PC-9 (cell line): ENCODE data around the gene CTU1. TPM values are rescaled to one million over a fixed set of nuclear protein-coding genes. Genes with fewer than 3 reads are reported as not detected.

Experiments used
- BruUV-seq: library from RNA; stranded (reverse); fragments of 400-500 nt; replicated peaks from 2 replicates; lab custom pipeline; 2021; lab: Mats Ljungman, UMichigan
- CTCF ChIA-PET: fragments of 300-600 bp; sonication (Branson Sonifier 250); formaldehyde crosslinking; loops from one replicate; lab custom pipeline; 2022; ENCODE audit warnings: antibody characterized with exemption; lab: Charles Lee
- POLR2A ChIA-PET: fragments of 300-600 bp; sonication (Branson Sonifier 250); formaldehyde crosslinking; loops from one replicate; lab custom pipeline; 2022; ENCODE audit warnings: antibody characterized with exemption; ENCODE audit not compliant: unreplicated experiment; lab: Charles Lee
- DNase-seq, 2 experiments: peaks; one replicate each; pipeline versions ENCODE4 v3.0.0 to v3.0.0-alpha.2; 2015 to 2022; ENCODE audit warnings: mixed read lengths in 1 of 2
- H2AFZ ChIP-seq: fragments of 200-600 bp; sonication (generic); 2 replicates; pipeline ENCODE4 v1.8.1; 2017; ENCODE audit warnings: antibody characterized with exemption
- H3F3A ChIP-seq: fragments of 200-600 bp; sonication (generic); 2 replicates; pipeline ENCODE4 v1.8.1; 2017; ENCODE audit warnings: antibody characterized with exemption, mild to moderate bottlenecking, low read depth; ENCODE audit not compliant: insufficient read depth
- H3K27ac ChIP-seq: fragments of 200-600 bp; sonication (generic); 2 replicates; pipeline ENCODE4 v1.6.1; 2016; ENCODE audit warnings: mixed run types
- H3K27me3 ChIP-seq: fragments of 200-600 bp; sonication (generic); 2 replicates; pipeline ENCODE4 v1.6.1; 2016; ENCODE audit warnings: low read depth, mixed run types; ENCODE audit not compliant: insufficient read depth
- H3K36me3 ChIP-seq: fragments of 200-600 bp; sonication (generic); 2 replicates; pipeline ENCODE4 v1.6.1; 2016; ENCODE audit warnings: low read depth, mixed run types
- H3K4me1 ChIP-seq: fragments of 200-600 bp; sonication (generic); replicated peaks from 2 replicates; pipeline ENCODE4 v1.6.1; 2016; ENCODE audit warnings: mixed run types; ENCODE audit not compliant: insufficient read depth
- H3K4me2 ChIP-seq: fragments of 200-600 bp; sonication (generic); 2 replicates; pipeline ENCODE4 v1.6.1; 2017; ENCODE audit warnings: mixed run types
- H3K4me3 ChIP-seq: fragments of 200-600 bp; sonication (generic); 2 replicates; pipeline ENCODE4 v1.6.1; 2016; ENCODE audit warnings: mixed run types
- H3K79me2 ChIP-seq: fragments of 200-600 bp; sonication (generic); 2 replicates; pipeline ENCODE4 v1.6.1; 2017; ENCODE audit warnings: low read depth, mixed run types
- H3K9me2 ChIP-seq: fragments of 200-600 bp; sonication (generic); 2 replicates; pipeline ENCODE4 v1.8.1; 2017; ENCODE audit warnings: mild to moderate bottlenecking; ENCODE audit not compliant: insufficient read depth
- H3K9me3 ChIP-seq: fragments of 200-600 bp; sonication (generic); 2 replicates; pipeline ENCODE4 v1.8.1; 2016; ENCODE audit warnings: low read depth; ENCODE audit not compliant: insufficient read depth
- H4K20me1 ChIP-seq: fragments of 200-600 bp; sonication (generic); 2 replicates; pipeline ENCODE4 v1.8.1; 2017; ENCODE audit not compliant: insufficient read depth
- CTCF ChIP-seq: fragments of 200-600 bp; sonication (generic); conservative IDR thresholded peaks from 2 replicates; pipeline ENCODE4 v1.6.1; 2017; ENCODE audit warnings: mixed run types, antibody characterized with exemption, mild to moderate bottlenecking, moderate library complexity
- EZH2 ChIP-seq: fragments of 200-600 bp; sonication (generic); IDR thresholded peaks from 2 replicates; pipeline ENCODE4 v1.8.0; 2017; ENCODE audit warnings: antibody characterized with exemption, low read depth
- intact Hi-C: fragments of 100-400 bp; cut with micrococcal nuclease; formaldehyde crosslinking; loops from one replicate; pipeline ENCODE4 v1.10.0; 2022; ENCODE audit not compliant: unreplicated experiment
- total RNA-seq: library from RNA; stranded (reverse); gene quantifications from 2 replicates; pipeline ENCODE4 v1.2.3, GENCODE V29; 2021

CTU1 gene
- total RNA-seq, 1 experiment from 2014 or later, result 7.2 TPM

- Histone ChIP-seq H4K20me1 (no peaks in the 10 kb centered on the region), H2AFZ (no peak overlapping the region), H3K27ac (no peak overlapping the region), H3K4me3 (no peak overlapping the region), H3K79me2 (no peaks in the 10 kb centered on the region), H3K9me2 (no peaks in the 10 kb centered on the region), H3K9me3 (peaks cover 17% of the 10 kb centered on the region), H3K27me3 (peaks cover 98% of the 10 kb centered on the region), H3K4me2 (no peak overlapping the region), H3K36me3 (no peaks in the 10 kb centered on the region), H3K4me1 (no peaks in the 10 kb centered on the region), H3F3A (no peaks in the 10 kb centered on the region)
- POLR2A ChIA-PET, result no interaction called here
- CTCF ChIA-PET, result no interaction called here
- intact Hi-C loops, result no loop called here
- no peak for TF ChIP-seq EZH2
- DNase-seq, result no peak
- no TSS peak for BruUV-seq
Measured at GRCh38 chr19:51070334-51071094, 37.7 kb downstream of the CTU1 start.

GRCh38 chr19:51066393-51067186 is 41.6 kb downstream of the CTU1 start:
- H3K9me3 ChIP-seq, result no peaks in the 10 kb centered on the region
- H4K20me1 ChIP-seq, result no peaks in the 10 kb centered on the region
- H3K27me3 ChIP-seq, result peaks cover 99% of the 10 kb centered on the region
- no peak for DNase-seq
- intact Hi-C loops, result no loop called here
- no peak overlapping the region for H3K27ac ChIP-seq
- no peaks in the 10 kb centered on the region for H3K9me2 ChIP-seq
- BruUV-seq, result no TSS peak
- POLR2A ChIA-PET, result no interaction called here
- H2AFZ ChIP-seq, result no peak overlapping the region
- H3K4me2 ChIP-seq, result no peak overlapping the region
- H3K36me3 ChIP-seq, result no peaks in the 10 kb centered on the region
- CTCF ChIA-PET, result interaction anchor here (0.5 kb wide), 1 partner anchor 366 kb away, joined by 3 read pairs; no protein-coding TSS in a partner anchor
- no peaks in the 10 kb centered on the region for H3K79me2 ChIP-seq
- no peak overlapping the region for H3K4me3 ChIP-seq
- no peak for TF ChIP-seq CTCF
- no peak for TF ChIP-seq EZH2
- no peaks in the 10 kb centered on the region for H3K4me1 ChIP-seq
- H3F3A ChIP-seq, result no peaks in the 10 kb centered on the region

GRCh38 chr19:51065221-51065960 is 42.8 kb downstream of the CTU1 start:
- H3K4me1 ChIP-seq, result no peaks in the 10 kb centered on the region
- no peaks in the 10 kb centered on the region for H3K36me3 ChIP-seq
- no peak overlapping the region for H3K27ac ChIP-seq
- no peaks in the 10 kb centered on the region for H4K20me1 ChIP-seq
- DNase-seq, result no peak
- H3K4me3 ChIP-seq, result no peak overlapping the region
- ChIA-PET CTCF (interaction anchor here (0.7 kb wide), 1 partner anchor 1557 kb away, joined by 4 read pairs; no protein-coding TSS in a partner anchor), POLR2A (no interaction called here)
- H3K9me2 ChIP-seq, result no peaks in the 10 kb centered on the region
- H3K27me3 ChIP-seq, result peaks cover 99% of the 10 kb centered on the region
- no peaks in the 10 kb centered on the region for H3K79me2 ChIP-seq
- TF ChIP-seq CTCF (no peak), EZH2 (no peak)
- intact Hi-C loops, result no loop called here
- BruUV-seq, result no TSS peak
- H3F3A ChIP-seq, result no peaks in the 10 kb centered on the region
- no peak overlapping the region for H2AFZ ChIP-seq
- no peak overlapping the region for H3K4me2 ChIP-seq
- H3K9me3 ChIP-seq, result no peaks in the 10 kb centered on the region
